GM19193 (cell line): ENCODE results near the gene ARL10.

Source experiments
- POLR2A ChIP-seq: IDR thresholded peaks from 4 replicates; pipeline ENCODE4 v1.6.1; 2011; ENCODE audit not compliant: insufficient read depth, insufficient read length; ENCODE audit errors: extremely low read depth

ARL10 gene

DNA sequence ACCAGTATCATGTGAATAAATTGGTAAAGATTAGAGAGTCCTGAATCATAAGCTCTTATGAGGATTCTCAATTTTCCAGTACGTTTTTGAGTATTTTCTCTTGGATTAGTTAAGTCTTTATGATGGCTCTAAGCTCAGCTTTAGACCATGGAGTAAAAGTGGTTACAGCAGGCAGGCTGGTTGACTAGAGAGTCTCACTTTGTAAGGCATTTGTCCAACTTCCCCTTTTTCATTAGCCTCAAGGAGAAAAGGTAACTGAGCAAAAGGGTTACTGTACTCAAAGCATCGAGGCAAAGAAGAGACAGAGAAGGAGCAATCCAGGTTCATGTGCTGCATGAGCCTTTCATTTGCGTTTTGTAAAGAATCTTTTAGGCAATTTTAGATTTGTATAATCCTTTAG lies 14.6 kb downstream of the ARL10 start:
- no peak for TF ChIP-seq POLR2A

DNA sequence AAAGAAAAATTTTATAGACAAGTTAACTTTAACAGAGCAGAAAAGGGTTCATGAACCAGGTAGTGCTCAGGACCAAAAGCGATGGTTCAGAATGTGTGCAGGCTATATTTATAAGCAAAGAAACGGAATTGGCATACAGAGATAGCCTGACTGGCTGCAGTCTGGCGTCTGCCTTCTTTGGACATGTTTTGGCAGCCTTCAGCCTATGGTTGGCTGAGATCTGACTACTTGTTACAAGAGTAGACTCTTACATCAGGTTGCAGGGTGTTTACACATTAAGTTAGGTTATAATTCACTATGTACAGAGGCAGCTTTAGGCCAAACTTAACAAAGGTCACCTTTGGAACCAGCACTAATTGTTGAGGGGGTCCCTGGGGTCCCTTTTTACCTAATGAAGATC lies 16.1 kb downstream of the ARL10 start:
- TF ChIP-seq POLR2A: no peak

DNA sequence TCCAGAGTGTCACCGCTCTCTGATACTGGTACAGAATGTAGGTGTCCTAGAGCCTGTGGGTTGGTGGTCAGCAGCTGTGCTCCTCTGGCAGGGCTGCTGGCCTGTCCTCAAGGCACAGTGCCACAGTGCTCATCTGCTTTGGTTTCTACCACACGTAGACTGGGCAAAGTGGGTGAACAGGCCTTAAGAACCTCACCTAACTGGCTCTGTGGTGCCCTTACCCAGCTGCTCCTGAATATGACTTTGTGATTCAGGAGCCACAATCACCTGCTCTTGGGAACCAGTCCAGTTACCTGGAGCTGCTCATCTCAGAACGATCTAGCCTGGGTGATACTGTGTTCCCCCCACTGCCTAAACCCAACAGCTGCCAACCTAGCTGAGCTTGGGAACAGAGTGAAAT lies 16.7 kb downstream of the ARL10 start:
- TF ChIP-seq POLR2A: no peak

DNA sequence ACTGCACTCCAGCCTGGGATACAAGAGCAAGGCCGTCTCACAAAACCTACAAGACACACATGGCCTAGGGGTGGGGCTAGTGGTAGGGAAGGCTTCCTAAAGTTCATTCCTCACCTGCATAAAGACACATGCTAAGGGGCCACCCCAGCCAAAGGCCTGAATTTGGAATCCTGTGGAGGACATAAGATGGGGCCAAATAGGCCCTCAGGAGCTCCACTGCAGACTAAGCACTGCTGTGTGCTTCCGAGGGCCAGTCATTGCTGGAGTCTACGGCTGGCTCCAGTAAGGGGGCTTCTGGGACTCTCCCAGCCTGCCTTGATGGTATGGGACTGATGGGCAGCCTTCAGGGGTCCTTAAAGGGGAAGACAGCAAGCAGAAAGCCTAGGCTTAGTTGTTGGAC lies 17.4 kb downstream of the ARL10 start:
- no peak for TF ChIP-seq POLR2A

- TF ChIP-seq POLR2A: no peak
These were observed 18.1 kb downstream of the ARL10 start for GRCh38 chr5:176383248-176383905.

GRCh38 chr5:176383961-176384360 lies 18.7 kb downstream of the ARL10 start:
- TF ChIP-seq POLR2A: no peak

- TF ChIP-seq POLR2A: no peak
These were observed 19.2 kb downstream of the ARL10 start for GRCh38 chr5:176384366-176384930.

- TF ChIP-seq POLR2A: no peak
These were observed 19.7 kb downstream of the ARL10 start for GRCh38 chr5:176384991-176385390.

GRCh38 chr5:176386491-176386890 lies 21.2 kb downstream of the ARL10 start:
- TF ChIP-seq POLR2A: no peak

GRCh38 chr5:176387384-176387925 lies 22.2 kb downstream of the ARL10 start:
- no peak for TF ChIP-seq POLR2A

DNA sequence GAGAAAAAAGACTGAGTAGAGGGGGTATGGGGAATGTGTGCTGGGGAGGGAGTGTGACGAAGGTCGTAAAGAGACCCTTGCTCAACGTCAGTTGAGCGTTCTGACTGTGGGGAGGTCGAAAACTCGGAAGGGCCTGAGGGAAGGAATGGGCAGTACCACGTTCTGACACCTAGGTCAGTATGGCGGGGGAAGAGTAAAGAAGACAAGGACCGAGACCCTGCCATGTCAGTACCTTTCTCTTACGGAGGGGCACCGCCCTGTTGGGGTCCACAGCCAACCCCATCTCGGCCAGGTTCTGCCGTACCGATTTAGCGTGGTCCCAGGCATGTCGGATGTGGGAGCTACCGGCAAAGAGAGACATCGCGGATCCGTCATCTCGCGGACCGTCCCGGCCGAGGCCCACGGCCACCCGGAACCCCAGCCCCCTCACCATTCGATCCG lies 22.7 kb downstream of the ARL10 start:
- no peak for TF ChIP-seq POLR2A

DNA sequence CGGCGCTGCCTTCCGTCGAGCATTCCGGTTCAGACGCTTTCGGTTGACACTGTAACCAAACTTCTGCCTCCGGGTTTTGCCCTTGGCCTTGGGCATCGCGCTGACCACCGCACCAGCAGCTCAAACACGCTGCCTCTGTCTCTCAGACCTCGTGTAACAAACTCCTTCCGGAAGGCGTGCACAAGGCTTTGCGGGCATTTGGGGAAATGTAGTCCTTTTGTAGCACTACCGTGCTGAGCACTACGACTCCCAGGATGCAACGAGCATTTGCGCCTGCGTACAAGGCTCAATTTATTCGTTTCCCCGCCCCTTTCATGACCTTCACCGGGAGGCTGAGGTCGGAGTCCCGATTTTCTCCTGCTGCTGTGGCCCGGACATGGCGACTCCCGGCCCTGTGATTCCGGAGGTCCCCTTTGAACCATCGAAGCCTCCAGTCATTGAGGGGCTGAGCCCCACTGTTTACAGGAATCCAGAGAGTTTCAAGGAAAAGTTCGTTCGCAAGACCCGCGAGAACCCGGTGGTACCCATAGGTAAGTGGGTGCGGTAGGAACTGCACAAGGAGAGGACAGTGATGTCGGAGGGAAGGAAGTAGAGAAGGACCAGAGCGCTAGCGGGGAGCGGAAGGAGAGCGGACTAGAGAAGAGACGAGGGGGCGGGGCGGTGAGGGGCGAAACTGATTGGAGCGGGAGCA lies 23.3 kb downstream of the ARL10 start, which contains the start of the genes HIGD2A and NOP16:
TSS of gene HIGD2A (plus strand) at position 308 of the 691 bp plus-strand sequence. CDS start at position 377, 69 bp downstream.
TSS of gene NOP16 (minus strand) at position 155 of the 691 bp plus-strand sequence. CDS start at position 96, 59 bp downstream.
- TF ChIP-seq POLR2A: peak; percentile 71

- TF ChIP-seq POLR2A: peak; percentile 82
These were observed 24.1 kb downstream of the ARL10 start for GRCh38 chr5:176389135-176390123.

GRCh38 chr5:176391479-176391878 lies 26.2 kb downstream of the ARL10 start:
- TF ChIP-seq POLR2A: no peak

DNA sequence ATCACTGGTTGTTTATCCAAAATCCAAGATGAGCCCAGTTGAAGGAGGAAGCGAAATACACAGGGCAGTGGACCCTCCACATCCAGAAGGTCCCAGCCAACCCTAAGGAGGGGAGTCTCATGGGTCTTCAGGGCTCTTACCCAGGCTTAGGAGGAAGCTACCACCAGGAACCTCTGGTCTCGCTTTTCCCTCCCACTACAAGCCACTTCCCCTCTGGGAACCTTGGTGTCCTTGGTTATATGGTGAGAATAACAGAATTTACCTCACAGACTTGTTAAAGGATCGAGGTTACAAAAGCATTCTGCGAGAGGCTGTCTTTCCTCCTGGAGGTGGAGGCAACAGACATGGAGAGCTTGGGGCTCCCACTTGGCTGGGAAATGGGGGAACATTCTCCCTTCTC lies 26.7 kb downstream of the ARL10 start:
- no peak for TF ChIP-seq POLR2A

DNA sequence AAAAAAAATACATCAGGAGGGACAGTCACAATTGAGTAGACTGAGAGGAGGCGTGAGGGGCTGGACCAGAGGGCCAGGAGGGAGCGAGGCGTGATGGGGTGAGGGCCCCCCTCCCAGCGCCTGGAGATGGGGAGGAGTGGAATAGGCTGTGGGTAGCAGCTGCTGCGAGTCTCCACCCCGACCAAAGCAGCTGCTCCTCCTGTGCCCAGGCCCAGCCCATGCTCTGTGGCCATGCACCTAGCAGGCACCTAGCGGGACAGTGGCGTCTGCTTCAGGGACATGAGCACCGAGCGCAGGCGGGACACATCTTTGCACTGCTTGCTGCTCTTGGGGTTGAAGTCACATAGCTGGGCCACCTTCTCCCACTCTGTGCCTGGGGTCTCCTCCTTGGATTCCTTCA lies 27.2 kb downstream of the ARL10 start:
- TF ChIP-seq POLR2A: no peak
